ENCODE results near the gene CASK.
"Not testable (repeated sequence)": the region's sequence is repeated elsewhere in the genome, so short reads cannot be mapped to it uniquely, and the experiment has no call there.

The CASK gene

GRCh38 chrX:41728125-41728524 lies 195.2 kb downstream of the CASK start:
- DNase-seq, result no peak

- no peak for DNase-seq
These were observed 199.5 kb downstream of the CASK start, which contains the start of gene GPR82 for GRCh38 chrX:41723826-41724225. TSS of gene GPR82 (plus strand) at chrX:41724181. CDS start at chrX:41727027, 2,846 bp downstream.

- DNase-seq, result no peak
These were observed 200.3 kb downstream of the CASK start for GRCh38 chrX:41722816-41723618.

GRCh38 chrX:41722214-41722613 lies 201.1 kb downstream of the CASK start:
- no peak for DNase-seq

- DNase-seq, result no peak
These were observed 201.8 kb downstream of the CASK start for GRCh38 chrX:41721590-41721989.

- no peak for DNase-seq
These were observed 203.1 kb downstream of the CASK start for GRCh38 chrX:41720125-41720779.

- DNase-seq, result not testable (repeated sequence)
These were observed 203.7 kb downstream of the CASK start for GRCh38 chrX:41719610-41720009.

- DNase-seq, result no peak
These were observed 204.7 kb downstream of the CASK start for GRCh38 chrX:41718481-41719235.

GRCh38 chrX:41716767-41717473 lies 206.4 kb downstream of the CASK start:
- DNase-seq, result no peak

GRCh38 chrX:41716222-41716621 lies 207.1 kb downstream of the CASK start:
- no peak for DNase-seq

- no peak for DNase-seq
These were observed 212.2 kb downstream of the CASK start for GRCh38 chrX:41711021-41711667.

GRCh38 chrX:41708486-41708885 lies 214.9 kb downstream of the CASK start:
- no peak for DNase-seq

GRCh38 chrX:41707218-41707617 lies 216.1 kb downstream of the CASK start:
- DNase-seq, result no peak

GRCh38 chrX:41705680-41706374 lies 217.5 kb downstream of the CASK start:
- no peak for DNase-seq

- no peak for DNase-seq
These were observed 218.3 kb downstream of the CASK start for GRCh38 chrX:41705042-41705441.

GRCh38 chrX:41703574-41704029 lies 219.8 kb downstream of the CASK start:
- no peak for DNase-seq

GRCh38 chrX:41695426-41695825 lies 227.9 kb downstream of the CASK start:
- no peak for DNase-seq

- DNase-seq, result no peak
These were observed 230.3 kb downstream of the CASK start for GRCh38 chrX:41693024-41693423.

GRCh38 chrX:41692162-41692749 lies 231.1 kb downstream of the CASK start:
- DNase-seq, result no peak

- DNase-seq, result no peak
These were observed 233.6 kb downstream of the CASK start for GRCh38 chrX:41689711-41690110.

GRCh38 chrX:41688835-41689234 lies 234.5 kb downstream of the CASK start, which contains the start of gene GPR34:
TSS of gene GPR34 (plus strand) at chrX:41688973. CDS start at chrX:41695634, 6,661 bp downstream.
- DNase-seq, result no peak

Measured in 8988T (cell line).